Endodermal cell (in vitro differentiated cells): ENCODE measurements around the gene STX11. TPM values are rescaled to one million over a fixed set of nuclear protein-coding genes. Genes with fewer than 3 reads are reported as not detected.

Source experiments
- DNase-seq: peaks from one replicate; pipeline ENCODE4 v3.0.0-alpha.2; 2017
- H3K27ac ChIP-seq: 2 replicates; pipeline ENCODE4 v1.5.1; 2013; ENCODE audit warnings: mild to moderate bottlenecking, low read depth, low read length, moderate library complexity
- H3K27me3 ChIP-seq: 2 replicates; pipeline ENCODE4 v1.6.1; 2013; ENCODE audit warnings: mild to moderate bottlenecking, low read length, moderate library complexity; ENCODE audit not compliant: insufficient read depth, control insufficient read depth, poor library complexity, severe bottlenecking
- H3K36me3 ChIP-seq: 2 replicates; pipeline ENCODE4 v1.7.0; 2013; ENCODE audit warnings: mild to moderate bottlenecking, low read length, moderate library complexity; ENCODE audit not compliant: control insufficient read depth, insufficient read depth
- H3K4me1 ChIP-seq: one replicate; pipeline ENCODE4 v1.7.0; 2013; ENCODE audit warnings: low read length; ENCODE audit not compliant: control insufficient read depth, insufficient read depth
- H3K4me3 ChIP-seq: 2 replicates; pipeline ENCODE4 v1.5.1; 2013; ENCODE audit warnings: mild to moderate bottlenecking, low read length, moderate library complexity
- H3K9ac ChIP-seq: 2 replicates; pipeline ENCODE4 v1.6.1; 2013; ENCODE audit warnings: mild to moderate bottlenecking, low read length, moderate library complexity; ENCODE audit not compliant: poor library complexity, severe bottlenecking; ENCODE audit errors: extremely low read depth
- H3K9me3 ChIP-seq: 2 replicates; pipeline ENCODE4 v1.6.1; 2013; ENCODE audit warnings: mild to moderate bottlenecking, low read length, moderate library complexity; ENCODE audit not compliant: control insufficient read depth
- H3K27ac Mint-ChIP-seq: 2 replicates; pipeline ENCODE4 v1.8.0; 2020; ENCODE audit warnings: mixed read lengths
- H3K27me3 Mint-ChIP-seq: 2 replicates; pipeline ENCODE4 v1.8.0; 2021; ENCODE audit warnings: mild to moderate bottlenecking, mixed read lengths; ENCODE audit not compliant: insufficient read depth
- H3K36me3 Mint-ChIP-seq: 2 replicates; pipeline ENCODE4 v1.8.0; 2020; ENCODE audit warnings: low read depth, mixed read lengths
- H3K4me1 Mint-ChIP-seq: 2 replicates; pipeline ENCODE4 v1.8.0; 2020; ENCODE audit warnings: mixed read lengths
- H3K4me3 Mint-ChIP-seq: 2 replicates; pipeline ENCODE4 v1.8.0; 2020; ENCODE audit warnings: mild to moderate bottlenecking, moderate library complexity, mixed read lengths
- H3K9me3 Mint-ChIP-seq: 2 replicates; pipeline ENCODE4 v1.8.0; 2020; ENCODE audit warnings: mild to moderate bottlenecking, mixed read lengths
- CTCF ChIP-seq: fragments of 200-600 bp; sonication (generic); conservative IDR thresholded peaks from 2 replicates; pipeline ENCODE4 v1.5.0; 2021; ENCODE audit warnings: antibody characterized with exemption, mild to moderate bottlenecking
- WGBS, 2 experiments: methylation state at CpG; one replicate each; pipeline versions ENCODE4 v1.1.5 to v1.1.7; 2013; ENCODE audit warnings: missing lambda C conversion rate in 2 of 2, mixed read lengths in 1 of 2; ENCODE audit not compliant: insufficient coverage in 1 of 2, insufficient read length in 1 of 2; 5-methylcytosine and 5-hydroxymethylcytosine counted together
- total RNA-seq, 2 donors: library from RNA; stranded (reverse); fragmentation: NEBNext Ultra II Directional in 1 of 2; extraction: Animal tissue kit (Norgen Biotek cat#: 25700) in 1 of 2; gene quantifications; 2 replicates in 1 of 2; 3 replicates in 1 of 2; pipeline ENCODE4 v1.2.1, GENCODE V29; 2021

STX11 gene
- total RNA-seq, 2 donors from 2014 or later, result 0.29 TPM; not detected in 1

- H3K27ac Mint-ChIP-seq, result no peak overlapping the region
- H3K4me3 ChIP-seq, result no peak overlapping the region
- H3K9ac ChIP-seq, result no peak overlapping the region
- DNase-seq, result no peak
- H3K27me3 ChIP-seq, result no peaks in the 10 kb centered on the region
- no peaks in the 10 kb centered on the region for H3K4me1 ChIP-seq
- no peaks in the 10 kb centered on the region for H3K9me3 ChIP-seq
- no peaks in the 10 kb centered on the region for H3K36me3 Mint-ChIP-seq
- H3K4me1 Mint-ChIP-seq, result no peaks in the 10 kb centered on the region
- TF ChIP-seq CTCF, result no peak
- H3K27me3 Mint-ChIP-seq, result peaks cover 2% of the 10 kb centered on the region
- WGBS, 2 experiments, result 86 to 91% methylated on average over 2 to 6 of the region's 6 CpGs
- H3K4me3 Mint-ChIP-seq, result no peak overlapping the region
- H3K9me3 Mint-ChIP-seq, result no peaks in the 10 kb centered on the region
- H3K27ac ChIP-seq, result no peak overlapping the region
- H3K36me3 ChIP-seq, result no peaks in the 10 kb centered on the region
These were observed 37.0 kb upstream of the STX11 start for GRCh38 chr6:144113366-144113765.

GRCh38 chr6:144115219-144115618 is 35.1 kb upstream of the STX11 start:
- no peak for TF ChIP-seq CTCF
- H3K4me3 Mint-ChIP-seq, result no peak overlapping the region
- H3K9ac ChIP-seq, result no peak overlapping the region
- H3K4me1 Mint-ChIP-seq, result no peaks in the 10 kb centered on the region
- DNase-seq, result no peak
- no peaks in the 10 kb centered on the region for H3K4me1 ChIP-seq
- H3K27me3 ChIP-seq, result no peaks in the 10 kb centered on the region
- H3K36me3 Mint-ChIP-seq, result no peaks in the 10 kb centered on the region
- H3K9me3 ChIP-seq, result no peaks in the 10 kb centered on the region
- 88% methylated on average over 1 of the region's 3 CpGs; no CpG with 5 or more reads in 1 of the 2 experiments for WGBS, 2 experiments
- no peak overlapping the region for H3K27ac Mint-ChIP-seq
- H3K4me3 ChIP-seq, result no peak overlapping the region
- no peaks in the 10 kb centered on the region for H3K36me3 ChIP-seq
- no peak overlapping the region for H3K27ac ChIP-seq
- H3K9me3 Mint-ChIP-seq, result no peaks in the 10 kb centered on the region
- H3K27me3 Mint-ChIP-seq, result no peaks in the 10 kb centered on the region

GRCh38 chr6:144119376-144119775 is 30.9 kb upstream of the STX11 start:
- no peaks in the 10 kb centered on the region for H3K4me1 Mint-ChIP-seq
- 93 to 94% methylated on average over 2 to 5 of the region's 5 CpGs for WGBS, 2 experiments
- no peaks in the 10 kb centered on the region for H3K36me3 Mint-ChIP-seq
- H3K27ac Mint-ChIP-seq, result no peak overlapping the region
- no peaks in the 10 kb centered on the region for H3K27me3 Mint-ChIP-seq
- no peak for DNase-seq
- Histone ChIP-seq H3K27ac (no peak overlapping the region), H3K36me3 (no peaks in the 10 kb centered on the region), H3K9ac (no peak overlapping the region), H3K4me3 (no peak overlapping the region), H3K27me3 (no peaks in the 10 kb centered on the region), H3K4me1 (no peaks in the 10 kb centered on the region), H3K9me3 (no peaks in the 10 kb centered on the region)
- no peak for TF ChIP-seq CTCF
- no peaks in the 10 kb centered on the region for H3K9me3 Mint-ChIP-seq
- H3K4me3 Mint-ChIP-seq, result no peak overlapping the region
